ENCODE data around the gene INAVA. TPM values are rescaled to one million over a fixed set of nuclear protein-coding genes. Genes with fewer than 3 reads are reported as not detected.

Gene INAVA
- total and polyA plus RNA-seq, 10 of the 15 experiments (the other 5 are each of a cell fraction or from before 2014, with no cell fraction given), result 3.6 to 15.4 (median 9.5) TPM

DNA sequence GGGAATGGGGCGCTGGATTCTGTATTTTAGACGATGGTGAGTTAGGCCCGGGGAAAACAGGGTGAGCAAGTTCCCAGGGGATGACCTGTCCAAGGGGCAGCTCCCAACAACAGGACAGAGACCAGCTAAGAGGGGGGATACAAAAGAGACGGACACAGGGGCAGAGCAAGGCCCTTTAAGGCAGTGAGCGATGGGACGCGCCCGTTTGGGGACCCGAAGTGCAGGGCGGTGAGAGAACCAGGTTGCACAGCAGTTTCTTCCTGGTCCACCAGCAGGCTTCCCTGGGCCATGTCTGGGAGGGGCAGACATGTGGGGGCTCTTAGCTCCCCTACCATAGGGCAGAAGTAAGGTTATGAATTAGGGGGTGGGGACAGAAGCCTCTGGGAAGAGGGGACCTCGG is 22.0 kb downstream of the INAVA start (continued):
- TF ChIP-seq, protein P1, sequence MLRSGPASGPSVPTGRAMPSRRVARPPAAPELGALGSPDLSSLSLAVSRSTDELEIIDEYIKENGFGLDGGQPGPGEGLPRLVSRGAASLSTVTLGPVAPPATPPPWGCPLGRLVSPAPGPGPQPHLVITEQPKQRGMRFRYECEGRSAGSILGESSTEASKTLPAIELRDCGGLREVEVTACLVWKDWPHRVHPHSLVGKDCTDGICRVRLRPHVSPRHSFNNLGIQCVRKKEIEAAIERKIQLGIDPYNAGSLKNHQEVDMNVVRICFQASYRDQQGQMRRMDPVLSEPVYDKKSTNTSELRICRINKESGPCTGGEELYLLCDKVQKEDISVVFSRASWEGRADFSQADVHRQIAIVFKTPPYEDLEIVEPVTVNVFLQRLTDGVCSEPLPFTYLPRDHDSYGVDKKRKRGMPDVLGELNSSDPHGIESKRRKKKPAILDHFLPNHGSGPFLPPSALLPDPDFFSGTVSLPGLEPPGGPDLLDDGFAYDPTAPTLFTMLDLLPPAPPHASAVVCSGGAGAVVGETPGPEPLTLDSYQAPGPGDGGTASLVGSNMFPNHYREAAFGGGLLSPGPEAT (IDR thresholded peaks at IDR 0.05; ENCODE audit: low read depth), result no peak
- TF ChIP-seq ZZZ3 (IDR thresholded peaks at IDR 0.05; ENCODE audit: control insufficient read depth, insufficient read length, low read depth) (no peak), IKZF1 (conservative IDR thresholded peaks at IDR 0.05) (no peak), CREM (IDR thresholded peaks at IDR 0.05; ENCODE audit: low read depth) (no peak), CREB1 (IDR thresholded peaks at IDR 0.05; ENCODE audit: low read depth) (no peak), POLR2A (IDR thresholded peaks at IDR 0.05; ENCODE audit: low read depth, low read length) (no peak), DPF2 (IDR thresholded peaks at IDR 0.05) (no peak), NFIC (IDR thresholded peaks at IDR 0.05; ENCODE audit: low read depth, low read length) (no peak), NR2C1 (IDR thresholded peaks at IDR 0.05) (no peak), IRF4 (IDR thresholded peaks at IDR 0.05; ENCODE audit: low read depth, low read length) (no peak), ESRRA (IDR thresholded peaks at IDR 0.05; ENCODE audit: low read length) (no peak)
- TF ChIP-seq, protein P2, sequence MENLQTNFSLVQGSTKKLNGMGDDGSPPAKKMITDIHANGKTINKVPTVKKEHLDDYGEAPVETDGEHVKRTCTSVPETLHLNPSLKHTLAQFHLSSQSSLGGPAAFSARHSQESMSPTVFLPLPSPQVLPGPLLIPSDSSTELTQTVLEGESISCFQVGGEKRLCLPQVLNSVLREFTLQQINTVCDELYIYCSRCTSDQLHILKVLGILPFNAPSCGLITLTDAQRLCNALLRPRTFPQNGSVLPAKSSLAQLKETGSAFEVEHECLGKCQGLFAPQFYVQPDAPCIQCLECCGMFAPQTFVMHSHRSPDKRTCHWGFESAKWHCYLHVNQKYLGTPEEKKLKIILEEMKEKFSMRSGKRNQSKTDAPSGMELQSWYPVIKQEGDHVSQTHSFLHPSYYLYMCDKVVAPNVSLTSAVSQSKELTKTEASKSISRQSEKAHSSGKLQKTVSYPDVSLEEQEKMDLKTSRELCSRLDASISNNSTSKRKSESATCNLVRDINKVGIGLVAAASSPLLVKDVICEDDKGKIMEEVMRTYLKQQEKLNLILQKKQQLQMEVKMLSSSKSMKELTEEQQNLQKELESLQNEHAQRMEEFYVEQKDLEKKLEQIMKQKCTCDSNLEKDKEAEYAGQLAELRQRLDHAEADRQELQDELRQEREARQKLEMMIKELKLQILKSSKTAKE (IDR thresholded peaks at IDR 0.05; ENCODE audit: low read depth, poor library complexity, severe bottlenecking), result no peak

Measured in GM12878 (cell line).